ENCODE measurements around the gene TYMP.

The TYMP gene

DNA sequence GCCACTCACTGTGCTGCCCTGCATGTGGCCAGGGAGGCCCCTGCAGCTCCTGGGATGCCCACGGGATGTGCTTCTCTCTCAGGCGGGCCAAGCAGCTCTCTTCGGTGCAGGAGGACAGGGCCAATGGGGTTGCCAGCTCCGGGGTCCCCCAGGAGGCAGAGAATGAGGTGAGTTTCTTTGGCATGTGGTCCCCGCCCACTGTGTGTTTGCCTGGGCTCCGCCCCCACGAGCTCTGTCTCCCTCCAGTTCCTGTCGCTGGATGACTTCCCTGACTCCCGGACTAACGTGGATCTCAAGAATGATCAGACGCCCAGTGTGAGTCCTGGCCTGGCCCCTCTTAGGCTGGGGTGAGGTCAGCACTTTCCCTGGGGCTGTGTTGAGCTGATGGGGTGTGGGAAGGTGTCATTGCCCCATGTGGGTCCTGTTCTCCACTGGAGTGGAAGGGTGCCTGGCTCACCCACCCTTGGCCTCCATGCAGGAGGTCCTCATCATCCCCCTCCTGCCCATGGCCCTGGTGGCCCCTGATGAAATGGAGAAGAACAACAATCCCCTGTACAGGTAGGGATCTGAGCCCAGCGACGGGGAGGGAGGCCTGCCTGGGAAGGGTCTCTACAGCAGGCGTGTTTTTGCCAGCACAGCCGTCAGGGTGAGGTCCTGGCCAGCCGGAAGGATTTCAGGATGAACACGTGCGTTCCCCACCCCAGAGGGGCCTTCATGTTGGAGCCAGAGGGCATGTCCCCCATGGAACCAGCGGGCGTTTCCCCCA is 12.1 kb downstream of the TYMP start:
- H3K27ac Mint-ChIP-seq, result no peak overlapping the region
- no peaks in the 10 kb centered on the region for H3K9me3 Mint-ChIP-seq
- no peaks in the 10 kb centered on the region for H3K27me3 Mint-ChIP-seq
- peaks cover 17% of the 10 kb centered on the region for H3K4me1 Mint-ChIP-seq (ENCODE audit: low read depth)
- peaks cover 92% of the 10 kb centered on the region for H3K36me3 Mint-ChIP-seq (ENCODE audit: low read depth)
- H3K4me3 Mint-ChIP-seq, result no peak overlapping the region
- no peak for DNase-seq

DNA sequence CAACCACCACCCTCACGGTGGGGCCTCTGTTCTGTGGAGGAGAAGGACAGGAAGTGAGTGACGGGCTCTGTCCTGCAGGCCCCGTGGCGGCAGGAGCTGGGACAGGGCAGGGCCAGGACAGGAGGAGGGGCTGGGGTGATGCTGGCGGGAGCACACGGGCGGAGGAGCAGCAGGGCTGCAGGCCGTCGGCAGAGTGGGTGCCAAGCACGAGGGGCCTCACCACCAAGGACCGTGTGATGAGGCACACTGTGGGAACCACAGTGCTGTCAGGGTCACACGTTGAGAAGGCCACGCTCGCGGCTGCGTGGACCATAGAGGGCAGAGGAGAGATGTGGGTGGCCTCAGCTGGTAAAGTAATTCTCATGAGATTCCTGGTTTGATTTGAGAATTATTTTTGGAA is 12.9 kb downstream of the TYMP start:
- Mint-ChIP-seq H3K9me3 (no peaks in the 10 kb centered on the region), H3K27ac (no peak overlapping the region)

DNA sequence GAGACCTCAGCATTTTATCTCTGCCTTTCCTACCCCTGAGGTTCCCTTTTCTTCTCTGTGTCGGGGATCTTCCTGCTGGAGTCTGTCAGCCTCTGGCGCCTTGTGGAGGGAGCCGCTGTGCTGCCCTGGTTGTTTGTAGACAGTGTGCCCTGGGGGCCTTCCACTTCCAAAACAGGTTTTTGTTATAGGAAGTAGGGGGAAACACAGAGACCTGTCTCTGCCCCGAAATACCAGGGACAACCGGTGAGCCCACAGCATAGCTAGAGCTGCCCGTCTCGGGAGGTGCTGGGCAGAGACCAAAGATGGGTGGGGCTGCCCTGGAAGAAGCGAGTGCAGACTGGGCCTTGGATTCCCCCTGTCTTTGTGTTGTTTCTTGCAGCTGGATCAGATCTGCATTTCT is 13.7 kb downstream of the TYMP start:
- Mint-ChIP-seq H3K4me1 (ENCODE audit: low read depth) (peaks cover 24% of the 10 kb centered on the region), H3K4me3 (no peak overlapping the region), H3K9me3 (no peaks in the 10 kb centered on the region), H3K27ac (no peak overlapping the region), H3K36me3 (ENCODE audit: low read depth) (peaks cover 90% of the 10 kb centered on the region), H3K27me3 (no peaks in the 10 kb centered on the region)
- no peak for DNase-seq

More for the DNA sequence above, 12.9 kb downstream of the TYMP start:
- Mint-ChIP-seq H3K4me1 (ENCODE audit: low read depth) (peaks cover 24% of the 10 kb centered on the region), H3K4me3 (no peak overlapping the region), H3K36me3 (ENCODE audit: low read depth) (peaks cover 94% of the 10 kb centered on the region), H3K27me3 (no peaks in the 10 kb centered on the region)
- no peak for DNase-seq

DNA sequence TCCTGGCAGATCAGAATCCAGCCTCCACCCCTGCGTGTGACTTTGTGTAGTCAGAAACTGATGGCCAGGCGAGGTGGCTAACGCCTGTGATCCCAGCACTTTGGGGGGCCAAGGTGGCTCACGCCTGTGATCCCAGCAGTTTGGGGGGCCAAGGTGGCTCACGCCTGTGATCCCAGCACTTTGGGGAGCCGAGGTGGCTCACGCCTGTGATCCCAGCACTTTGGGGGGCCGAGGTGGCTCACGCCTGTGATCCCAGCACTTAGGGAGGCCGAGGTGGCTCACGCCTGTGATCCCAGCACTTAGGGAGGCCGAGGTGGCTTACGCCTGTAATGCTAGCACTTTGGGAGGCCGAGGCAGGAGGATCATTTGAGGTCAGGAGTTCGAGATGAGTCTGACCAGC is 16.6 kb downstream of the TYMP start:
- Mint-ChIP-seq H3K4me1 (ENCODE audit: low read depth) (peaks cover 36% of the 10 kb centered on the region), H3K27ac (no peak overlapping the region), H3K4me3 (no peak overlapping the region), H3K36me3 (ENCODE audit: low read depth) (peaks cover 84% of the 10 kb centered on the region), H3K27me3 (no peaks in the 10 kb centered on the region), H3K9me3 (no peaks in the 10 kb centered on the region)
- no peak for DNase-seq

DNA sequence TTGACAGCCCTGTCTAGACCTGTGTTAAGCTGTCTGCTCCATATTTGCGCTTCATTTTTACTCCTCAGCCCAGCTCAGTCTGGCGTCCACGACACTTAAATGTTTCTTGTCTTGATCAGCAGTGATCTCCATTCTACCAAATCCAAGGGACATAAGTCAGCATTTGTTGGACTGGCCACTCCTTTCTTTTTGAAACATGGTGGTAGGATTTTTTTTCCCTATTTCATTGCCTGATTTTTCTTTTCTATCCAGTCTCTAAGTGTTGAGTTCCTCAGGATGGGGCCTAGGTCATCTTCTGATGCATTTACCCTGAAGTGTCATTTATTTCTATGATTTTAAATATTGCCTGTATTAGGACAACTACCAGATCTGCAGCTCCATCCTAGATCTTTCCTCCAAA is 20.9 kb downstream of the TYMP start:
- H3K36me3 Mint-ChIP-seq (ENCODE audit: low read depth), result peaks cover 65% of the 10 kb centered on the region
- no peak for DNase-seq
- peak overlapping the region; percentile 98 for H3K27ac Mint-ChIP-seq
- H3K4me3 Mint-ChIP-seq, result peak overlapping the region; percentile 93
- no peaks in the 10 kb centered on the region for H3K27me3 Mint-ChIP-seq
- no peaks in the 10 kb centered on the region for H3K9me3 Mint-ChIP-seq
- peaks cover 26% of the 10 kb centered on the region for H3K4me1 Mint-ChIP-seq (ENCODE audit: low read depth)

DNA sequence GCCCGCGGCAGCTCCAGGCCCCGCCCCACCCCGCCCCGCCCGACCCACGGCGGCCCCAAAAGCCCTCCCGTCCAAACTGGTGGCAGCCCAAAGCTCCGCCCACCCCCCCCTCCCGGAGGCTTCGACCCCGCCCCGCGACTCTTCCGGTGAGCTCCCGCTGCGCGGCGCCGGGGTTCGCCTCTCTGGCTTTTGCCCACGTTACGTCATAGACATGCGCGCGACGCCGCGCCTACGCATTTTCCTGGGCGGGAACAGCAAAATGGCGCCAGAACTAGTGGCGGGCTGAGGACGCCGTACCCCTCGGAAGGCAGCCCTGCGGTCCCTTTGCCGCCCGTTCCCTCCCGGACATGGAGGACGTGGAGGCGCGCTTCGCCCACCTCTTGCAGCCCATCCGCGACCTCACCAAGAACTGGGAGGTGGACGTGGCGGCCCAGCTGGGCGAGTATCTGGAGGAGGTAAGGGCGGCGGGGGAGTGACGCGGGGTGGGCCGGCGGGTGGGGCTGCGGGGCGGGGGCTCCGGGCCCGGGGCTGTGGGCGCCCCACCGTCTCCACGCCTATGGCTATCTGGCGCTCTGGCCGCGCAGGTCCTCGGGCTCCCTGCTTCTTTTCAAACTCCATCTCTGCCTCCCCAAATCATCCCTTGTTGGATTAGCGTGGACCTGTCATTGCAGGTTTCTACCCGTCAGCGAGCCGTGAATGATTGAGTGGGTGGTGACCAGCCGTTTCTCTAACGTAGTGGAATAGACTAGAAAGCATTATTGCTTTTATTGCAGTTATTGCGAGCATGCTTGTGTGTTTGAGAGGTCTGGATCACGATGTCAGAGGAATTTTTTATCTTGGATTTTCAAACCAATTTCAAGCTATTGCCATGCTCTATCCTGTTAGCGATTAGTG is 21.6 kb downstream of the TYMP start, which contains the start of gene NCAPH2:
Gene NCAPH2, plus strand, starts transcription at position 234 of the 894 bp plus-strand sequence. Its CDS starts 114 bp downstream, at position 348.
- no peaks in the 10 kb centered on the region for H3K27me3 Mint-ChIP-seq
- H3K9me3 Mint-ChIP-seq, result no peaks in the 10 kb centered on the region
- H3K36me3 Mint-ChIP-seq (ENCODE audit: low read depth), result peaks cover 62% of the 10 kb centered on the region

DNA sequence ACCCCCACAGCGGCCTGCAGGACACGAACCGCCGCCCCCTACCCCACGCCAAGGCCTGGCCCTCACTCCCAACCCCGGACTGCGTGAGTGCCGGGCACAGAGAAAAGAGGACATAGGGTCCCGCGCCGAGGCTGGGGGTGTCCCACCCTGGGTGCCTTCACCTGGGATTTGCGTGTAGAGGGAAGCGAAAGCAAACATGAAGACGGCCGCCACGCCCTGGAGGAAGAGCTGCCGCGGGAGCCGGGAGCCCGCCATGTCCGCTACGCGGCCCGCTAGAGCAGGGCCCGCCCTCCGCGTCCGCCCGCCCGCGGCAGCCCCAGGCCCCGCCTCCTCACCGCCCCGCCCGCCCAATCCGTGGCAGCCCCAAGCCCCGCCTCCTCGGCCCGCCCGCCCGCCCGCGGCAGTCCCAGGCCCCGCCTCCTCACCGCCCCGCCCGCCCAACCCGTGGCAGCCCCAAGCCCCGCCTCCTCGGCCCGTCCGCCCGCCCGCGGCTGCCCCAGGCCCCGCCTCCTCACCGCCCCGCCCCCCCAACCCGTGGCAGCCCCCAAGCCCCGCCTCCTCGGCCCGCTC is 22.3 kb downstream of the TYMP start, which contains the start of gene LMF2:
Gene LMF2, minus strand, starts transcription at position 282 of the 570 bp plus-strand sequence. Its CDS starts 27 bp downstream, at position 255.
- no peaks in the 10 kb centered on the region for H3K9me3 Mint-ChIP-seq
- peaks cover 61% of the 10 kb centered on the region for H3K36me3 Mint-ChIP-seq (ENCODE audit: low read depth)
- peaks cover 20% of the 10 kb centered on the region for H3K4me1 Mint-ChIP-seq (ENCODE audit: low read depth)
- H3K27ac Mint-ChIP-seq, result peak within 1 kb of the TSS; percentile 98
- DNase-seq, result peak; percentile 98
- H3K4me3 Mint-ChIP-seq, result peak within 1 kb of the TSS; percentile 98
- H3K27me3 Mint-ChIP-seq, result no peaks in the 10 kb centered on the region

More for the DNA sequence above, 21.6 kb downstream of the TYMP start, which contains the start of gene NCAPH2:
- DNase-seq, result peak; percentile 100
- Mint-ChIP-seq H3K27ac (peak within 1 kb of the TSS; percentile 98), H3K4me1 (ENCODE audit: low read depth) (peaks cover 24% of the 10 kb centered on the region), H3K4me3 (peak within 1 kb of the TSS; percentile 98)

DNA sequence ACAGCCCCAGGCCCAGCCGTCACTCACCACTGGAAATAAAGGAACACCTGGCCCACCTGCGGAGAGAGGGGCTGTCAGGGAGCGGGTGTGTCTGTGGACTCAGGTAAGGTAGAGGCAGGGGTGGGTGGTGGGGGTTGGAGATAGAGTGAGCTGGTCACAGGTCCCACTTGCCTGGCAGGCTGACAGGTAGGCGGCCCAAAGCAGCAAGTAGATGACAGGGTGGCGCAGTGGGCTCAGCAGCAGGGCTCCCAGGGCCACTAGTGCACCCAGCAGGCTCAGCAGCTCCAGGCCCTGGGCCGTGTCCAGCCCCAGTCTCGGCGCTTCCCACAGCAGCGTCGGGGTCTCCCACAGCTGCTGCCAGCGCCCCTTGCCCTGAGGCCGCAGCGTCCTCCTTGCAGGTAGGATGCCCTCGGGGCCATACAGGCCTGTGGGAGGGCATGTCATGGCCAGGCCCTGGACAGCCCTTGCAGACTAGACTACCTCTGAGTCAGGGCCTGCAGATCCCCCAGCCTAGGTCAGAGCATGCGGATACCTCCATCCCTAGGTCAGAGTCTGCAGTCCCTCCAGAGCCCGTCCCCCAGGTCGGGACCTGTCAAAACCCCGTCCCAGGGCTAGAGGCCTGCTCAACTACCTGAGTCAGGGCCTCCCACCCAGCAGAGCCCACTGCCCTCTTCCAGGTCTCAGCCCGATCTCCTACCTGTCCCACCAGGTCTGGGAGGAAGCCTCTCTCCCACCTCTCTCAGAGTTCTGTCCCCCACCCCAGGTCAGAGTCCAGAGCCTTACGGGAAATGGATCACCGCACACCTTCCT is 23.0 kb downstream of the TYMP start:
- H3K4me3 Mint-ChIP-seq, result peak overlapping the region; percentile 98
- H3K4me1 Mint-ChIP-seq (ENCODE audit: low read depth), result peaks cover 14% of the 10 kb centered on the region
- H3K36me3 Mint-ChIP-seq (ENCODE audit: low read depth), result peaks cover 60% of the 10 kb centered on the region
- peak overlapping the region; percentile 97 for H3K27ac Mint-ChIP-seq
- H3K27me3 Mint-ChIP-seq, result no peaks in the 10 kb centered on the region
- no peak for DNase-seq
- no peaks in the 10 kb centered on the region for H3K9me3 Mint-ChIP-seq

DNA sequence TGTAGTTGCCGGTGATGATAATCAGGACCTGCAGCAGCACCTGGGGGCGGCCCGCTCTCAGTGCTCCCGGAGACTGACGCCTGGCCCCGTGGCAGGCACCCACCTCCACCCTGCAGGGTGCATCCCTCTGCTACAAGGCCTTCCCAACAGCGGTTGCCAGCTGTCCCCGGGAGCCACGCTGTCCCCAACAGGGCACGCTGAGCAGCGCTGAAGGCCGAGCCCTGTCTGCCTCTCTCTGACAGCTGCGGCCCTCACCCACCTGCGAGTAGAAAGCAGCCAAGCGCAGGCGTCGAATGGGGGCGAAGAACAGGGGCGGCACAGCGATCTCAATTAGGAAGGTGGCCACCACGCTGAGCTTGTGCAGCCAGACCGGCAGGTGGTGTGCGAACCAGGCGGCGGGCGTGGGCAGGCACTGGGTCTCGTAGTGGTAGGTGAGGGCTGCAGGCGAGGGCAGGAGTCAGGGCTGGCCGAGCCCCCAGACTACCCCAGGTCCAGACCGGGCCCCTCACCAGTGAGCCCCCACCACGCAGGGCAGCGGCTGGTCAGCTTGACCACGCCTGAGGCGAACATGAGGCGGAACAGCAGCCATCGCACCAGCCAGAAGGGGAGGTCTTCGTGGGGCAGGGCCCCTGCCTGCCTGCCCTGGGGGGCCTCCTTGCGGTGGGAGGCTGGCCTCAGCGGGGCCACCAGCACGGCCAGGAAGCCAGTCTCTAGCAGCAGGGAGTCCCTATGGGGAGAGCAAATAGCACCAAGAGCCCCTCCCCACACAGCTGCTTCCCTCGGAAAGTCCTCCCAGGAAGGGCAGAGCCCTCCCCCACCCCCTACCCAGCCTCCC is 23.8 kb downstream of the TYMP start:
- Mint-ChIP-seq H3K36me3 (ENCODE audit: low read depth) (peaks cover 57% of the 10 kb centered on the region), H3K9me3 (no peaks in the 10 kb centered on the region), H3K27ac (peak overlapping the region; percentile 37), H3K27me3 (no peaks in the 10 kb centered on the region), H3K4me3 (peak overlapping the region; percentile 98), H3K4me1 (ENCODE audit: low read depth) (peaks cover 14% of the 10 kb centered on the region)
- DNase-seq, result no peak

DNA sequence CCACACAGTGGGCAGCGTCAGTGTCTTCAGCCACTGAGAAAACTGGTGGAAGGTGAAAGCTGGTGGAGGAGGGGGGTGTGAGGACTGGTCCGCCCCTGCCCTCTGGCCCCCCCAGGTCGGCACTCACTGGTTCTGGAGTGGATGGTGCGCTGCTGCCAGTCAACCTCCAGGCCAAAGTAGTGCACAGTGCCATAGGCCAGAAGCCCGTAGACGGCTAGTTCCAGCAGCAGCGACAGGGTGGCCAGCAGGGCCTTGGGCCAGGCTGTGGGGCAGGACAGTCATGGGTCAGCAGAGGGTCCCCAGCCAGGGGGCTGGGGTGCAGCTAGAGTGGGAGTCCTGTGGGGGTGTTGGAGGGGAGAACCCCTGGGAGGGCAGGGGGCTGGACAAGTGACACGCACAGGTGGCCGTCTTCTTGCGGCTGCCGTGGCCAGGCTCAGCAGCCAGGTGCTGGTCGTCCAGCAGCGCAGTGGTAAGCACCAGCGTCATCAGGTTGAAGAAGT is 24.5 kb downstream of the TYMP start:
- Mint-ChIP-seq H3K36me3 (ENCODE audit: low read depth) (peaks cover 52% of the 10 kb centered on the region), H3K27ac (no peak overlapping the region), H3K4me3 (peak overlapping the region; percentile 98), H3K27me3 (no peaks in the 10 kb centered on the region), H3K4me1 (ENCODE audit: low read depth) (peaks cover 14% of the 10 kb centered on the region), H3K9me3 (no peaks in the 10 kb centered on the region)
- DNase-seq, result no peak

DNA sequence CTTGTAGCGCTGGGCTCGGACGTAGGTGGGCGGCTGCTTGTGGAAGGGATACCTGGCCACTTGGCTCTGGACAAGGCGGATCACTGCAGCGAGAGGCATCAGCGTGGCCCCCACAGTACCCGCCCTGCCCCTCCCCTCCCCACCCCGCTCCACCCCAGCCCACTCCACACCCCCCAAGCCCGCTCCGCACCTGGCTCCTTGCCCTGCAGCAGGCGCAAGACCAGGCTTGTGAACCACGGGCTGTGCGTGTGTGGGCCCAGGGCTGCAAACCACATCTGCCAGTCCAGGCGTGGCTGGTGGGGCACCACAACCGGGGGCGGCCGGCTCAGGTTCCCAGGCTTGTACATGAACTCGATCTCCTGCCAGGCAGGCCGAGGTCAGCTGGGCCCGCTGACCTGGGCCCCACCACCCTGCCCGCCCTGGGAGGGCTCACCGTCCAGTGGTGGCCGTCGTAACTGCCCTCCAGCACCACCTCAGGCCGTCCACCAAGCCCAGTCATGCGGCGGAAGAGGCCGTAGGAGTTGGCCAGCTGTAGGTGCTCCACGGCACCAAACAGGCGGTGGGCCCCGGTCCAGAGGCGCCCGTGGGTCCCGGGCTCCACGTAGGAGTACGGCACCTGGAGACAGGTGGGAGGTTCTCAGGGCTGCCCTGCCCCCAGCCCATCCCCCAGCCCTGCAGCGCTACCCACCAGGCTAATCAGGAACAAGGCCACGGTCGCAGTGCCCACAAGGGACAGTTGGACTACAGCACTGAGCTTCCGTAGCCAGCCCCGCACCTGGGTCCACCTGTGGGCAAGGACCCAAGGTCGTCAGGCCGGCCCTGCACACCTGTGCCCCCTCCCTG is 25.2 kb downstream of the TYMP start:
- Mint-ChIP-seq H3K4me1 (ENCODE audit: low read depth) (peaks cover 11% of the 10 kb centered on the region), H3K4me3 (no peak overlapping the region), H3K36me3 (ENCODE audit: low read depth) (peaks cover 46% of the 10 kb centered on the region), H3K27ac (no peak overlapping the region), H3K9me3 (no peaks in the 10 kb centered on the region), H3K27me3 (no peaks in the 10 kb centered on the region)
- DNase-seq, result no peak

DNA sequence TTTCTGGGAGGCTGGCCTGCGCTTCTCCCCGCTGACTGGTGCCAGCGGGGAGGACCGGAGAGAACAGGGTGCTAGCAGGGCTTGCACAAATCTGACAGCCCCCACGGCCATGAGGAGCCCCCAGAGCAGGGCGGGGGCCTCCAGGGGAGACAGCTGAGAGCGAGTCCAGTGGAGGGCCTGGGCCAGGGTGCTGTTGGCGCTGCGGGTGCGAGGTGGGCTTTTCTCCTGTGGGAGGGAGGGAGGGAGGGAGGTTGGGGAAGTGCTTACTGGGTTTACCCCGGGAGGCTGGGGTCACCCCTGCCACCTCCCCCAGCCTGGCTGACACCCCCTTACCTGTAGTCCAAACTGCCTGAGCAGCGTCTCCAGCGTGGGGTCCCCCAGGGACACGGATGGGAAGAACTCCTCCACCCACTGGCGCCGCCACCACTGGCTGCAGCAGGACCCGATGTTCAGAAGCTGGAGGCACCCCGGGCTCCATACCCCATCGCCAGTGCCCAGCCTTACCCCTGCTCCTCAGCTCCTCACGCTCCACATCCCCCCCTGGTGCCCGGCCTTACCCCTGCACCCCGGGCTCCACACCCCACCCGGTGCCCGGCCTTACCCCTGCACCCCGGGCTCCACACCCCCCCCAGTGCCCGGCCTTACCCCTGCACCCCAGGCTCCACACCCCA is 26.2 kb downstream of the TYMP start:
- Mint-ChIP-seq H3K4me1 (ENCODE audit: low read depth) (peaks cover 4% of the 10 kb centered on the region), H3K36me3 (ENCODE audit: low read depth) (peaks cover 36% of the 10 kb centered on the region), H3K9me3 (no peaks in the 10 kb centered on the region), H3K4me3 (no peak overlapping the region), H3K27me3 (no peaks in the 10 kb centered on the region), H3K27ac (no peak overlapping the region)
- no peak for DNase-seq

All from activated T-cell treated with anti-CD3 and anti-CD28 coated beads, Interleukin-2, amount 50 U/mL, for 24 hours (primary cell).